ENCODE data around the gene ANOS1.

The ANOS1 gene

DNA sequence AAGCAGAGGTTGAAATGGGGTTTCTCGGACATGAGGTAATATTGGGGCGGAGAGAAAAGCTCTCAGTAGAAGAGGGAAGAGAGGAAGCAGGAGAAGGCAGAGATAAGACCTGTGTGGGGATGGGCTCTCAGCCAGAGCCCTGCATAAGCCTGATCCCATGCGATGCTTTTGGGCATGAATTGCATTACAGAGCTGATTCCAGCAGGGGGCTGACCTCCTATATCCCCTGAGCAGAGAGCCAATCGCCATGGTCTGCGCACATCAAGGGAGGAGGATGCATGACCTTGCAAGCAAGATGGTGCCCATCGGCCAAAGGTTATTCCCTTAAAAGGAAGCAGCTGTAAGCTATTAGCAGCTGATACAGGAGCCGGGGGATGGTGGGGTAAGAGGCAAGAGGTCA is 7.6 kb downstream of the ANOS1 start:
- no peak overlapping the region for H3K27ac ChIP-seq
- no peaks in the 10 kb centered on the region for H3K27me3 ChIP-seq (replicated peaks)
- no peak for DNase-seq
- in situ Hi-C loops (cut with HindIII; ENCODE audit: low pct_ligation_motif_present, low sequenced_read_pairs) = no loop called here
- TF ChIP-seq, protein P1, sequence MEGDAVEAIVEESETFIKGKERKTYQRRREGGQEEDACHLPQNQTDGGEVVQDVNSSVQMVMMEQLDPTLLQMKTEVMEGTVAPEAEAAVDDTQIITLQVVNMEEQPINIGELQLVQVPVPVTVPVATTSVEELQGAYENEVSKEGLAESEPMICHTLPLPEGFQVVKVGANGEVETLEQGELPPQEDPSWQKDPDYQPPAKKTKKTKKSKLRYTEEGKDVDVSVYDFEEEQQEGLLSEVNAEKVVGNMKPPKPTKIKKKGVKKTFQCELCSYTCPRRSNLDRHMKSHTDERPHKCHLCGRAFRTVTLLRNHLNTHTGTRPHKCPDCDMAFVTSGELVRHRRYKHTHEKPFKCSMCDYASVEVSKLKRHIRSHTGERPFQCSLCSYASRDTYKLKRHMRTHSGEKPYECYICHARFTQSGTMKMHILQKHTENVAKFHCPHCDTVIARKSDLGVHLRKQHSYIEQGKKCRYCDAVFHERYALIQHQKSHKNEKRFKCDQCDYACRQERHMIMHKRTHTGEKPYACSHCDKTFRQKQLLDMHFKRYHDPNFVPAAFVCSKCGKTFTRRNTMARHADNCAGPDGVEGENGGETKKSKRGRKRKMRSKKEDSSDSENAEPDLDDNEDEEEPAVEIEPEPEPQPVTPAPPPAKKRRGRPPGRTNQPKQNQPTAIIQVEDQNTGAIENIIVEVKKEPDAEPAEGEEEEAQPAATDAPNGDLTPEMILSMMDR (IDR thresholded peaks at IDR 0.05; ENCODE audit: low read depth, low read length, missing control alignments) = peak; percentile 40
- H3K4me3 ChIP-seq (ENCODE audit: low read depth, low read length) = no peak overlapping the region
- H3K36me3 ChIP-seq (replicated peaks) = no peaks in the 10 kb centered on the region

DNA sequence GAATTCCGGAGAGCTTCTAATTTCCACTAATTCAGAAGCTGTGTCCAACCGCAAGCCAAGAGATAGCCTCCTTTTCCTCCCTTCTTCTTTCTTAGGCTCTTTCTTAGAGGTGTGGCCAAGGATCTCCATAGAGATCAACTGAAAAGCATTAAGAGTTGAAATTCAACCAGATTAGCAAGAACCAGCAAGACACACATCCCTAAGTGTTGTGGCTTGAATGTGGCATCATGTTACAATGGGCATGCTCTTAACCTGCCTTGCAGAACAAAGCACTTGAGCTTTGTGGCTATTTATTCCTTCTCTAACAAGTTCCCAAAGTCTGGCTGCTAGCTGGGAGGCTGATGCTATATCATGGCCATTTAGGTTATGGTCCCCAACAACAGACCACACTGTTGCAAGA is 10.4 kb downstream of the ANOS1 start:
- Histone ChIP-seq H3K27me3 (replicated peaks) (no peaks in the 10 kb centered on the region), H3K4me3 (ENCODE audit: low read depth, low read length) (no peak overlapping the region), H3K27ac (no peak overlapping the region), H3K36me3 (replicated peaks) (no peaks in the 10 kb centered on the region)
- TF ChIP-seq, protein P1 (IDR thresholded peaks at IDR 0.05; ENCODE audit: low read depth, low read length, missing control alignments) = no peak
- in situ Hi-C loops (cut with HindIII; ENCODE audit: low pct_ligation_motif_present, low sequenced_read_pairs) = no loop called here
- DNase-seq = no peak

DNA sequence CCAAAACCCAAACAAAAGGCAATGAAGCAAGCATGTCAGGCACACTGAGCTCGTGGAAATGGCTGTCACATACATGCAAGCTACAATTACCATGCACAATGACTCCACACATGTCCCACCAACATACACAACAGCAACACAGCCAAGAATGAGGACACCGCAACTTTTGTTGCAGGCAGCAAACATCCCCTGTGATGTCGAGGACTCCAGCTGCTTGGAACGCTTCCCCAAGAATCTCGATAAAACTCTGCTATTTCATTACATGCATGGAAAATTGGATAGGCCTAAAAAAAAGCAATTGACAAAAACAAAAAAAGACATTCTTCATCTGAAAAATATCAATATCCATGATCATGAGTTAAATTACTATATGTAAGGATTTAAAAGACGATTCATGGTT is 11.8 kb downstream of the ANOS1 start:
- in situ Hi-C loops (cut with HindIII; ENCODE audit: low pct_ligation_motif_present, low sequenced_read_pairs) = no loop called here
- TF ChIP-seq, protein P1 (IDR thresholded peaks at IDR 0.05; ENCODE audit: low read depth, low read length, missing control alignments) = no peak
- no peaks in the 10 kb centered on the region for H3K27me3 ChIP-seq (replicated peaks)
- H3K27ac ChIP-seq = no peak overlapping the region
- no peak overlapping the region for H3K4me3 ChIP-seq (ENCODE audit: low read depth, low read length)
- no peak for DNase-seq
- H3K36me3 ChIP-seq (replicated peaks) = no peaks in the 10 kb centered on the region

DNA sequence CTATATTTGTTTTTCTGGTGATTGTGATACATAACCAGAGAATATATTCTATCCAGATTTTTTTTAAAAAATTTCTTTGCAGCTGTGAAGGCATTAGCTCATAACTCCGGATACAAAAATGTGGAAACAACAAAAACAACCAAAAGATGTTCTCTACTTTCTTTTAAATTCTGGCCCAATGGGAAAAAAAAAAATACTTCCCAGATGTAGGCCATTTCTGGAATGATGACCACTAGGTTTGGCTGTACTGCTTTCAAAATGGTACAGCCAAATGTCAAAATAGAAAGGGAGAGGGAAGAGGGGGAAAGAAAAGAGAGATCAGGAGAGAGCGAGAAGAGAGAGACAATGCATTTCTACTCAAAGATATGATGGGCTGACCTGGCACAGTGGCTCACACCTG is 14.6 kb downstream of the ANOS1 start:
- in situ Hi-C loops (cut with HindIII; ENCODE audit: low pct_ligation_motif_present, low sequenced_read_pairs) = no loop called here
- no peak overlapping the region for H3K4me3 ChIP-seq (ENCODE audit: low read depth, low read length)
- TF ChIP-seq, protein P1 (IDR thresholded peaks at IDR 0.05; ENCODE audit: low read depth, low read length, missing control alignments) = no peak

DNA sequence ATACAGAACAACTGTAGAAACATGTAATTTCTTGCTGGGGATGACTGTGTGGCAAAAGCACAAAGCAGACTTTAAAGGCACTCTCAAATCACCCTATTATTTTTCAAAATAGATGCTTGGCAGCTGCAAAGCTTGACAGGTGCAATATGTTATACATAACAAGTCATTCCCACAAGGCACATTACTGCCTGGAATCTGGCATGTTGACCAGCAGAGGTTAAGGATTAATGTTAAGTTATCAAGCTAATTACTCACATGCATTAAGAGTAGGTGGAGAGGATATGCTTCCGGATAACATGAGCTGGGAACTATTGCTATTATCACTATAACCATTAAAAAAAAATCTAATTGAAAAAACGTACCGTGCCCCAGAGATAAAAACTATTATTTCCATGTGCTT is 17.8 kb downstream of the ANOS1 start:
- in situ Hi-C loops (cut with HindIII; ENCODE audit: low pct_ligation_motif_present, low sequenced_read_pairs) = no loop called here
- no peaks in the 10 kb centered on the region for H3K36me3 ChIP-seq (replicated peaks)
- H3K27ac ChIP-seq = no peak overlapping the region
- TF ChIP-seq, protein P1 (IDR thresholded peaks at IDR 0.05; ENCODE audit: low read depth, low read length, missing control alignments) = no peak
- no peak overlapping the region for H3K4me3 ChIP-seq (ENCODE audit: low read depth, low read length)
- H3K27me3 ChIP-seq (replicated peaks) = no peaks in the 10 kb centered on the region
- DNase-seq = no peak

More for the DNA sequence above, 14.6 kb downstream of the ANOS1 start:
- Histone ChIP-seq H3K27ac (no peak overlapping the region), H3K36me3 (replicated peaks) (no peaks in the 10 kb centered on the region), H3K27me3 (replicated peaks) (no peaks in the 10 kb centered on the region)
- no peak for DNase-seq

DNA sequence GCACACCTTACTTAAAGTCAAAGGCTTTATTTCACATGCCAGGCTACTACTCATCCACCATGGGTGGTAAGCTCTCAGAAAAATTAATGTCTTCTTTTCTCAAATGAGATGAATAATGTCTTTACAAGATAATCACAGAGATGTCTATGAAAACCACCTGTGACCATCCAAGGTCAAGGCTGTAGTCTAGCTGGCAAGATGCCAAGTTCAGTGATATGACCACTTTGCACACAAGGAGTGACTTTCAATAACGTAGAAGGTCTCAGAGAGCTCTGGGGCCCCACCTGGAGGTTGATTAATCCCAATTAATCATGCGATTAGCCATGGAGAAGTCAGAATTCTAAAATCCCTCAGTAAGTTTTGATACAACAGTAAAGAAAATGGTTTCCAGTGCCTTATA is 20.5 kb downstream of the ANOS1 start:
- no peaks in the 10 kb centered on the region for H3K36me3 ChIP-seq (replicated peaks)
- TF ChIP-seq, protein P1 (IDR thresholded peaks at IDR 0.05; ENCODE audit: low read depth, low read length, missing control alignments) = no peak
- no peak overlapping the region for H3K4me3 ChIP-seq (ENCODE audit: low read depth, low read length)
- DNase-seq = no peak
- in situ Hi-C loops (cut with HindIII; ENCODE audit: low pct_ligation_motif_present, low sequenced_read_pairs) = no loop called here
- no peaks in the 10 kb centered on the region for H3K27me3 ChIP-seq (replicated peaks)
- H3K27ac ChIP-seq = no peak overlapping the region
